Kidney (tissue), 14 donors: ENCODE results near the gene ARL6. TPM values are rescaled to one million over a fixed set of nuclear protein-coding genes. Genes with fewer than 3 reads are reported as not detected.

ENCODE experiments used
- DNase-seq, 5 donors: peaks; one replicate each; pipeline ENCODE4 v3.0.0-alpha.2; 2013 to 2020
- FAIRE-seq: peaks from 2 replicates; lab custom pipeline; 2012; peaks lifted over from hg19 to GRCh38; lab: Jason Lieb, UNC
- H3K27ac ChIP-seq, 2 donors: one replicate each; pipeline ENCODE4 v1.7.0; 2013; ENCODE audit warnings: low read depth in 2 of 2, low read length in 2 of 2, inconsistent platforms in 1 of 2
- H3K27me3 ChIP-seq: one replicate; pipeline ENCODE4 v1.7.1; 2013; ENCODE audit warnings: low read length, inconsistent platforms; ENCODE audit not compliant: control insufficient read depth, insufficient read depth
- H3K36me3 ChIP-seq, 3 donors: one replicate each; pipeline versions ENCODE4 v1.7.0 to v1.7.1; 2013; ENCODE audit warnings: low read length in 3 of 3, control low read depth in 1 of 3, inconsistent platforms in 1 of 3; ENCODE audit not compliant: insufficient read depth in 3 of 3, control insufficient read depth in 2 of 3
- H3K4me1 ChIP-seq, 3 donors: one replicate each; pipeline versions ENCODE4 v1.7.0 to v1.7.1; 2013; ENCODE audit warnings: low read length in 3 of 3, inconsistent platforms in 1 of 3, low read depth in 1 of 3; ENCODE audit not compliant: control insufficient read depth in 2 of 3, insufficient read depth in 2 of 3
- H3K4me3 ChIP-seq, 3 donors: one replicate each; pipeline versions ENCODE4 v1.7.0 to v1.8.1; 2013; ENCODE audit warnings: low read length in 3 of 3, control low read depth in 1 of 3, inconsistent platforms in 1 of 3
- H3K9ac ChIP-seq, 3 donors: one replicate each; pipeline versions ENCODE4 v1.7.0 to v1.7.1; 2013; ENCODE audit warnings: low read length in 3 of 3, control low read depth in 1 of 3, inconsistent platforms in 1 of 3
- H3K9me3 ChIP-seq, 3 donors: one replicate each; pipeline versions ENCODE4 v1.7.0 to v1.7.1; 2013; ENCODE audit warnings: low read length in 3 of 3, control low read depth in 1 of 3, inconsistent platforms in 1 of 3; ENCODE audit not compliant: control insufficient read depth in 2 of 3, insufficient read depth in 1 of 3
- intact Hi-C: fragments of 100-400 bp; cut with DNase I; formaldehyde crosslinking; loops from one replicate; pipeline ENCODE4 v1.11.1; 2022
- polyA plus RNA-seq: library from polyadenylated mRNA; stranded (reverse); fragments of 350-450 nt; fragmentation: Illumina TruSeq; extraction: RNeasy Lipid Tissue Mini Kit (QIAGEN cat#74804); gene quantifications from one replicate; pipeline ENCODE4 v1.2.3, GENCODE V29; 2014; ENCODE audit warnings: low read depth, low replicate concordance; ENCODE audit not compliant: insufficient read depth
- total RNA-seq: library from RNA; stranded (reverse); fragmentation: NEBNext Ultra II Directional; extraction: Animal tissue kit (Norgen Biotek cat#: 25700); gene quantifications from one replicate; pipeline ENCODE4 v1.2.1, GENCODE V29; 2021
- TF ChIP-seq, protein P1 (sequence below): IDR thresholded peaks from 3 replicates; pipeline ENCODE4 v1.5.1; 2012; ENCODE audit warnings: mild to moderate bottlenecking, moderate library complexity, borderline replicate concordance; ENCODE audit not compliant: insufficient read depth; ENCODE audit errors: extremely low read depth
- donor health status: control.
- donor health status: control.
- donor health status: control.
- donor health status: control.
- donor health status: control.
- donor health status: DM: yes; HTN: yes; CAD: no.
- donor health status: Normal renal cell carcinoma (clear cell type).

Gene ARL6
- total and polyA plus RNA-seq, 2 donors from 2014 or later = 7.8 to 10.7 TPM

- Histone ChIP-seq H3K4me1 (no peaks in the 10 kb centered on the region), H3K9me3 (no peaks in the 10 kb centered on the region), H3K27ac (no peak overlapping the region), H3K4me3 (peak overlapping the region; percentile 81 to 85 (median 81)), H3K36me3 (no peaks in the 10 kb centered on the region), H3K9ac (peak overlapping the region; percentile 61 to 86 (median 84)), H3K27me3 (no peaks in the 10 kb centered on the region)
- no peak for FAIRE-seq
- TF ChIP-seq, protein P1, sequence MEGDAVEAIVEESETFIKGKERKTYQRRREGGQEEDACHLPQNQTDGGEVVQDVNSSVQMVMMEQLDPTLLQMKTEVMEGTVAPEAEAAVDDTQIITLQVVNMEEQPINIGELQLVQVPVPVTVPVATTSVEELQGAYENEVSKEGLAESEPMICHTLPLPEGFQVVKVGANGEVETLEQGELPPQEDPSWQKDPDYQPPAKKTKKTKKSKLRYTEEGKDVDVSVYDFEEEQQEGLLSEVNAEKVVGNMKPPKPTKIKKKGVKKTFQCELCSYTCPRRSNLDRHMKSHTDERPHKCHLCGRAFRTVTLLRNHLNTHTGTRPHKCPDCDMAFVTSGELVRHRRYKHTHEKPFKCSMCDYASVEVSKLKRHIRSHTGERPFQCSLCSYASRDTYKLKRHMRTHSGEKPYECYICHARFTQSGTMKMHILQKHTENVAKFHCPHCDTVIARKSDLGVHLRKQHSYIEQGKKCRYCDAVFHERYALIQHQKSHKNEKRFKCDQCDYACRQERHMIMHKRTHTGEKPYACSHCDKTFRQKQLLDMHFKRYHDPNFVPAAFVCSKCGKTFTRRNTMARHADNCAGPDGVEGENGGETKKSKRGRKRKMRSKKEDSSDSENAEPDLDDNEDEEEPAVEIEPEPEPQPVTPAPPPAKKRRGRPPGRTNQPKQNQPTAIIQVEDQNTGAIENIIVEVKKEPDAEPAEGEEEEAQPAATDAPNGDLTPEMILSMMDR = no peak
- peak in 1 of 5 donors; percentile 27 for DNase-seq
- intact Hi-C loops = no loop called here
Measured at GRCh38 chr3:97823046-97824004, 58.8 kb downstream of the ARL6 start.

DNA sequence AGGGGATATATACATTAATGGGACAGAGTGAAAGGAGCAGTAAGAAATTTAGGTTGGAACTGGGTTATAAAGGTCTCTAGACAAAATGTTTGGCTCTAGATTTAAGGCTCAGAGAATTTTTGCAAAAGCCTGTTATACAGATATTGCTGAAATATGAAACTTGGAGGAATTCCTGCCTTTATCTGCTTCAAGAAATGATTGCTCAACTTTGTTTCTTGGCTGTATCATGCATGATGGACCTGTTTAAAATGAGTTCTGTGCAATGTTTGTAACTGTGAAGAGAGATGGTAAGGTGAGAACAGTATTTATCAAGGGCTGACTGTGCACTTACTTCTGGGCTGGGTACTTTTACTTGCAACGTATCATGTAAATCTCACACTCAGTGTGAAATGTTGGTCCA, 60.5 kb downstream of the ARL6 start:
- no peak for FAIRE-seq
- Histone ChIP-seq H3K4me3 (no peak overlapping the region), H3K27ac (no peak overlapping the region), H3K9ac (no peak overlapping the region), H3K27me3 (no peaks in the 10 kb centered on the region), H3K4me1 (no peaks in the 10 kb centered on the region), H3K36me3 (no peaks in the 10 kb centered on the region), H3K9me3 (no peaks in the 10 kb centered on the region)
- no peak for DNase-seq
- TF ChIP-seq, protein P1 = no peak
- intact Hi-C loops = no loop called here

GRCh38 chr3:97827741-97828471, 63.3 kb downstream of the ARL6 start:
- no peaks in the 10 kb centered on the region for H3K9me3 ChIP-seq
- FAIRE-seq = no peak
- intact Hi-C loops = no loop called here
- H3K27me3 ChIP-seq = no peaks in the 10 kb centered on the region
- H3K4me1 ChIP-seq = no peaks in the 10 kb centered on the region
- no peaks in the 10 kb centered on the region for H3K36me3 ChIP-seq
- TF ChIP-seq, protein P1 = no peak
- no peak overlapping the region for H3K4me3 ChIP-seq
- H3K9ac ChIP-seq = no peak overlapping the region
- no peak for DNase-seq
- no peak overlapping the region for H3K27ac ChIP-seq
